CD14-positive monocyte (primary cell): ENCODE results near the gene TRPC4AP. TPM values are rescaled to one million over a fixed set of nuclear protein-coding genes. Genes with fewer than 3 reads are reported as not detected.

ENCODE experiments used
- DNase-seq, 3 donors: peaks; one replicate each; pipeline ENCODE4 v3.0.0-alpha.2; 2011 to 2022
- H2AFZ ChIP-seq: 2 replicates; pipeline ENCODE4 v1.6.0; 2012; ENCODE audit warnings: mild to moderate bottlenecking, low read depth, low read length, inconsistent platforms; ENCODE audit not compliant: insufficient read depth, poor library complexity, severe bottlenecking
- H3K27ac ChIP-seq, 2 donors: 1 replicate in 1 of 2; 2 replicates in 1 of 2; pipeline ENCODE4 v1.5.1; 2012 to 2013; ENCODE audit warnings: low read length in 2 of 2, control low read depth in 1 of 2, inconsistent platforms in 1 of 2, low read depth in 1 of 2, mild to moderate bottlenecking in 1 of 2
- H3K27me3 ChIP-seq, 2 donors: one replicate each; pipeline versions ENCODE4 v1.6.0 to v1.6.1; 2011 to 2013; ENCODE audit warnings: low read length in 2 of 2; ENCODE audit not compliant: control insufficient read depth in 2 of 2, insufficient read depth in 2 of 2
- H3K36me3 ChIP-seq, 2 donors: replicated peaks in 1 of 2; 1 replicate in 1 of 2; 2 replicates in 1 of 2; pipeline versions ENCODE4 v1.5.1 to v1.6.1; 2012 to 2013; ENCODE audit warnings: low read length in 2 of 2, control low read depth in 1 of 2, inconsistent platforms in 1 of 2, mild to moderate bottlenecking in 1 of 2; ENCODE audit not compliant: insufficient read depth in 2 of 2, control insufficient read depth in 1 of 2
- H3K4me1 ChIP-seq, 2 donors: 1 replicate in 1 of 2; 2 replicates in 1 of 2; pipeline versions ENCODE4 v1.5.1 to v1.6.1; 2012 to 2013; ENCODE audit warnings: low read length in 2 of 2, control low read depth in 1 of 2, inconsistent platforms in 1 of 2, mild to moderate bottlenecking in 1 of 2, moderate library complexity in 1 of 2; ENCODE audit not compliant: insufficient read depth in 2 of 2, control insufficient read depth in 1 of 2
- H3K4me2 ChIP-seq: replicated peaks from 2 replicates; pipeline ENCODE3; 2012; ENCODE audit warnings: low read length, moderate library complexity, mild to moderate bottlenecking; ENCODE audit not compliant: poor library complexity, severe bottlenecking; ENCODE audit errors: extremely low read depth
- H3K4me3 ChIP-seq, 3 experiments: fragments of 200-600 bp in 1 of 3; sonication (generic) in 1 of 3; replicated peaks in 1 of 3; 1 replicate in 2 of 3; 2 replicates in 1 of 3; pipeline ENCODE4 v1.5.1; 2011 to 2013; ENCODE audit warnings: low read length in 3 of 3, mild to moderate bottlenecking in 3 of 3, control low read depth in 2 of 3, low read depth in 2 of 3, inconsistent platforms in 1 of 3, moderate library complexity in 1 of 3
- H3K79me2 ChIP-seq: 2 replicates; pipeline ENCODE4 v1.6.0; 2012; ENCODE audit warnings: mild to moderate bottlenecking, control low read depth, inconsistent platforms, low read length, moderate library complexity; ENCODE audit not compliant: insufficient read depth
- H3K9ac ChIP-seq: 2 replicates; pipeline ENCODE4 v1.6.0; 2017; ENCODE audit warnings: low read length, mild to moderate bottlenecking; ENCODE audit not compliant: insufficient read depth, poor library complexity, severe bottlenecking
- H3K9me3 ChIP-seq, 2 donors: replicated peaks in 1 of 2; 1 replicate in 1 of 2; 2 replicates in 1 of 2; pipeline versions ENCODE4 v1.5.1 to v1.6.1; 2012 to 2013; ENCODE audit warnings: low read length in 2 of 2, control low read depth in 1 of 2; ENCODE audit not compliant: control insufficient read depth in 1 of 2, insufficient read depth in 1 of 2
- H4K20me1 ChIP-seq: 2 replicates; pipeline ENCODE4 v1.6.0; 2012; ENCODE audit warnings: mild to moderate bottlenecking, low read length, control low read depth, moderate library complexity; ENCODE audit not compliant: insufficient read depth
- H3K27ac Mint-ChIP-seq, 7 donors: one replicate each; pipeline ENCODE4 v1.8.0; 2020; ENCODE audit warnings: mild to moderate bottlenecking in 7 of 7, mixed read lengths in 7 of 7, moderate library complexity in 6 of 7, inconsistent platforms in 2 of 7
- H3K27me3 Mint-ChIP-seq, 3 donors: one replicate each; pipeline ENCODE4 v1.8.0; 2021 to 2022; ENCODE audit warnings: low read depth in 3 of 3, mild to moderate bottlenecking in 3 of 3, mixed read lengths in 3 of 3, moderate library complexity in 3 of 3, inconsistent platforms in 1 of 3
- H3K36me3 Mint-ChIP-seq, 2 donors: one replicate each; pipeline ENCODE4 v1.8.0; 2020; ENCODE audit warnings: mixed read lengths in 2 of 2, inconsistent platforms in 1 of 2, mild to moderate bottlenecking in 1 of 2
- H3K4me1 Mint-ChIP-seq: one replicate; pipeline ENCODE4 v1.8.0; 2020; ENCODE audit warnings: mild to moderate bottlenecking, mixed read lengths
- H3K4me3 Mint-ChIP-seq, 2 donors: one replicate each; pipeline ENCODE4 v1.8.0; 2020; ENCODE audit warnings: mild to moderate bottlenecking in 2 of 2, mixed read lengths in 2 of 2, moderate library complexity in 1 of 2
- H3K9me3 Mint-ChIP-seq, 7 donors: one replicate each; pipeline ENCODE4 v1.8.0; 2020 to 2022; ENCODE audit warnings: mixed read lengths in 7 of 7, mild to moderate bottlenecking in 6 of 7, moderate library complexity in 6 of 7, inconsistent platforms in 2 of 7
- CTCF ChIP-seq: fragments of 200-600 bp; IDR thresholded peaks from one replicate; pipeline ENCODE4 v1.8.0; 2022; ENCODE audit warnings: antibody characterized with exemption, mild to moderate bottlenecking
- WGBS: methylation state at CpG from one replicate; pipeline ENCODE4 v1.1.5; 2013; ENCODE audit warnings: missing lambda C conversion rate; ENCODE audit not compliant: insufficient coverage; 5-methylcytosine and 5-hydroxymethylcytosine counted together
- intact Hi-C, 2 donors: fragments of 100-400 bp; cut with micrococcal nuclease; formaldehyde crosslinking; loops; one replicate each; pipeline versions ENCODE4 v1.15.0 to v1.15.1; 2023
- polyA plus RNA-seq, 3 donors: library from polyadenylated mRNA; depleted of rRNA in 1 of 3; unstranded in 2 of 3; stranded (reverse) in 1 of 3; fragments of 300-500 nt in 2 of 3; fragments of >200 nt in 1 of 3; fragmentation: Illumina TruSeq in 2 of 3; gene quantifications; 1 replicate in 2 of 3; 2 replicates in 1 of 3; pipeline ENCODE4 v1.2.3, GENCODE V29; 2012 to 2021
- small RNA-seq: library from RNA; depleted of rRNA; stranded (forward); fragments of <200 nt; gene quantifications from one replicate; pipeline ENCODE3, GENCODE V24; 2012; ENCODE audit warnings: low read depth; ENCODE audit not compliant: insufficient read length

Gene TRPC4AP
- polyA plus RNA-seq, 3 donors: 80.8 to 98.4 (median 88.6) TPM

DNA sequence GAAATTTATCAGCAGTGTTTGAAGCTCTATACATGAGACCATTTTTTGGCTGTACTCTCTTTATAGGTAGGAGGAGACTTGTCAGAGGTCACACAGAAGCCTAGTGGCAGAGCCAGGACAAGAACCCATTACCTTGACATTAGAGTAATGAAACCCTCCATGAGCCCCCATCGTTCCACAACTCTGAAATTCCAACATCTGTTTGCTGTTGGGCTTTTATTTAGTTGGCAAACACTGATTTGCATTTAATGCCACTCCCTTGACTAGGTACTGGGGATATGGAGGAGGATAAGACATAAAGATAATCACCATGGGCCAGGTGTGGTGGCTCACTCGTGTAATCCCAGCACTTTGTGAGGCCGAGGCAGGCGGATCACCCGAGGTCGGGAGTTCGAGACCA lies 138.6 kb downstream of the TRPC4AP start:
- Histone ChIP-seq H3K9me3 (no peaks in the 10 kb centered on the region), H3K4me3 (no peak overlapping the region), H3K36me3 (peaks cover 3 to 25% of the 10 kb centered on the region in 2 donors), H3K4me2 (no peak overlapping the region), H2AFZ (no peak overlapping the region), H3K27me3 (no peaks in the 10 kb centered on the region), H4K20me1 (no peaks in the 10 kb centered on the region), H3K9ac (no peak overlapping the region), H3K79me2 (peaks cover 5% of the 10 kb centered on the region), H3K27ac (no peak overlapping the region), H3K4me1 (peaks cover 13 to 14% of the 10 kb centered on the region in 2 donors)
- Mint-ChIP-seq H3K4me1 (peaks cover 16% of the 10 kb centered on the region), H3K27me3 (no peaks in the 10 kb centered on the region), H3K27ac (no peak overlapping the region), H3K36me3 (peaks cover 13 to 18% of the 10 kb centered on the region in 2 donors), H3K9me3 (peaks cover 0 to 3% (median 0%) of the 10 kb centered on the region in 7 donors), H3K4me3 (no peak overlapping the region)
- DNase-seq: no peak
- no CpG with 5 or more reads among the region's 7 CpGs for WGBS
- TF ChIP-seq CTCF: no peak
- intact Hi-C loops: loop anchor here in 1 of 2 donors (10.0 kb wide), 1 partner anchor 141 kb away; the partner anchor contains the start of gene TRPC4AP

- Histone ChIP-seq H3K4me2 (no peak overlapping the region), H2AFZ (no peak overlapping the region), H3K36me3 (peaks cover 3 to 34% of the 10 kb centered on the region in 2 donors), H3K4me3 (no peak overlapping the region), H3K9me3 (no peaks in the 10 kb centered on the region), H3K9ac (no peak overlapping the region), H4K20me1 (no peaks in the 10 kb centered on the region), H3K79me2 (peaks cover 5% of the 10 kb centered on the region), H3K4me1 (peaks cover 13 to 14% of the 10 kb centered on the region in 2 donors), H3K27ac (no peak overlapping the region), H3K27me3 (no peaks in the 10 kb centered on the region)
- H3K4me3 Mint-ChIP-seq: no peak overlapping the region
- peaks cover 18 to 27% of the 10 kb centered on the region in 2 donors for H3K36me3 Mint-ChIP-seq
- peaks cover 0 to 3% (median 0%) of the 10 kb centered on the region in 7 donors for H3K9me3 Mint-ChIP-seq
- H3K27ac Mint-ChIP-seq: no peak overlapping the region
- H3K4me1 Mint-ChIP-seq: peaks cover 16% of the 10 kb centered on the region
- no peak for DNase-seq
- H3K27me3 Mint-ChIP-seq: no peaks in the 10 kb centered on the region
- WGBS: 100% methylated on average over 2 of the region's 5 CpGs
- TF ChIP-seq CTCF: no peak
- intact Hi-C loops: loop anchor here in 1 of 2 donors (10.0 kb wide), 1 partner anchor 142 kb away; the partner anchor contains the start of gene TRPC4AP
Observed at GRCh38 chr20:34952671-34953070, 139.9 kb downstream of the TRPC4AP start.

Small RNA genes lying within 50 kb of the gene (small RNA-seq; reads per million reads assigned to genes)
- gene MIR499A: 4.0 reads per million, percentile 39 among the genes with 10 or more reads in this experiment
- not detected for gene RF00275
- not detected for gene RNU6-407P

Other genes starting within 250 kb of the TRPC4AP start
- gene GGT7, start 220.0 kb downstream of the TRPC4AP start, polyA plus RNA-seq: 10 to 100 TPM in 1 of 3 donors, 1 to 10 TPM in 2; 2.1 to 10.3 (median 2.4) TPM
- 10 to 100 TPM; 37.7 to 67.2 (median 48.4) TPM for gene ACSS2, start 216.2 kb downstream of the TRPC4AP start, polyA plus RNA-seq
- gene GSS, start 137.0 kb downstream of the TRPC4AP start, polyA plus RNA-seq: 10 to 100 TPM; 30.4 to 52.9 (median 34.0) TPM
- gene MYH7B, start 136.9 kb downstream of the TRPC4AP start, polyA plus RNA-seq: under 1 TPM in 1 of 3 donors, not detected in 2; 0.75 TPM
- 10 to 100 TPM; 39.5 to 86.1 (median 75.6) TPM for gene EDEM2, start 54.5 kb upstream of the TRPC4AP start, polyA plus RNA-seq
- gene PROCR, start 79.3 kb upstream of the TRPC4AP start, polyA plus RNA-seq: 1 to 10 TPM in 1 of 3 donors, under 1 TPM in 2; 0.43 to 1.1 (median 0.90) TPM
- gene MMP24, start 133.9 kb upstream of the TRPC4AP start, polyA plus RNA-seq: under 1 TPM in 1 of 3 donors, not detected in 2; 0.14 TPM
- 10 to 100 TPM in 1 of 3 donors, 1 to 10 TPM in 2; 9.5 to 43.9 (median 9.6) TPM for gene MMP24OS, start 185.3 kb upstream of the TRPC4AP start, polyA plus RNA-seq
- 100 to 1,000 TPM in 2 of 3 donors, 10 to 100 TPM in 1; 94.3 to 222 (median 190) TPM for gene EIF6, start 192.0 kb upstream of the TRPC4AP start, polyA plus RNA-seq
- not detected for gene FAM83C, start 199.6 kb upstream of the TRPC4AP start, polyA plus RNA-seq